Measurements from ENCODE around the gene KCNQ1.

KCNQ1 gene

DNA sequence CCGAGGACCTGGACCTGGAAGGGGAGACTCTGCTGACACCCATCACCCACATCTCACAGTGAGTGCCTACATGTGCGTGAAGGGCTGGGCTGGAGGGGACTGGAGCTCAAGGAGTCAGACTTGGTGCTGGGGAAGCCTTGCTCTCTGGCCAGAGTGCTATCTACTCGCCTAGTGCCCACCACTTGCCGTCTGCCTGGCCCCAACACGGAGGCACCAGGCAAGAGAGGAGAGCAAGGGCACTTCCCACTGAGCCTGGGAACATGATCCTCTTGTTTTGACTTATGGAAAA is 217.2 kb downstream of the KCNQ1 start:
- Histone ChIP-seq H3K4me3 (replicated peaks; ENCODE audit: low read depth, low read length) (no peak overlapping the region), H3K27me3 (replicated peaks; ENCODE audit: control insufficient read depth, insufficient read depth, low read length) (no peaks in the 10 kb centered on the region), H3K36me3 (ENCODE audit: control insufficient read depth, insufficient read depth, low read length) (no peaks in the 10 kb centered on the region)
- DNase-seq (ENCODE audit: extremely low read depth, insufficient read length): no peak
- TF ChIP-seq, protein P1, sequence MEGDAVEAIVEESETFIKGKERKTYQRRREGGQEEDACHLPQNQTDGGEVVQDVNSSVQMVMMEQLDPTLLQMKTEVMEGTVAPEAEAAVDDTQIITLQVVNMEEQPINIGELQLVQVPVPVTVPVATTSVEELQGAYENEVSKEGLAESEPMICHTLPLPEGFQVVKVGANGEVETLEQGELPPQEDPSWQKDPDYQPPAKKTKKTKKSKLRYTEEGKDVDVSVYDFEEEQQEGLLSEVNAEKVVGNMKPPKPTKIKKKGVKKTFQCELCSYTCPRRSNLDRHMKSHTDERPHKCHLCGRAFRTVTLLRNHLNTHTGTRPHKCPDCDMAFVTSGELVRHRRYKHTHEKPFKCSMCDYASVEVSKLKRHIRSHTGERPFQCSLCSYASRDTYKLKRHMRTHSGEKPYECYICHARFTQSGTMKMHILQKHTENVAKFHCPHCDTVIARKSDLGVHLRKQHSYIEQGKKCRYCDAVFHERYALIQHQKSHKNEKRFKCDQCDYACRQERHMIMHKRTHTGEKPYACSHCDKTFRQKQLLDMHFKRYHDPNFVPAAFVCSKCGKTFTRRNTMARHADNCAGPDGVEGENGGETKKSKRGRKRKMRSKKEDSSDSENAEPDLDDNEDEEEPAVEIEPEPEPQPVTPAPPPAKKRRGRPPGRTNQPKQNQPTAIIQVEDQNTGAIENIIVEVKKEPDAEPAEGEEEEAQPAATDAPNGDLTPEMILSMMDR (IDR thresholded peaks at IDR 0.05; ENCODE audit: insufficient read depth, low read length, poor library complexity, severe bottlenecking): no peak

DNA sequence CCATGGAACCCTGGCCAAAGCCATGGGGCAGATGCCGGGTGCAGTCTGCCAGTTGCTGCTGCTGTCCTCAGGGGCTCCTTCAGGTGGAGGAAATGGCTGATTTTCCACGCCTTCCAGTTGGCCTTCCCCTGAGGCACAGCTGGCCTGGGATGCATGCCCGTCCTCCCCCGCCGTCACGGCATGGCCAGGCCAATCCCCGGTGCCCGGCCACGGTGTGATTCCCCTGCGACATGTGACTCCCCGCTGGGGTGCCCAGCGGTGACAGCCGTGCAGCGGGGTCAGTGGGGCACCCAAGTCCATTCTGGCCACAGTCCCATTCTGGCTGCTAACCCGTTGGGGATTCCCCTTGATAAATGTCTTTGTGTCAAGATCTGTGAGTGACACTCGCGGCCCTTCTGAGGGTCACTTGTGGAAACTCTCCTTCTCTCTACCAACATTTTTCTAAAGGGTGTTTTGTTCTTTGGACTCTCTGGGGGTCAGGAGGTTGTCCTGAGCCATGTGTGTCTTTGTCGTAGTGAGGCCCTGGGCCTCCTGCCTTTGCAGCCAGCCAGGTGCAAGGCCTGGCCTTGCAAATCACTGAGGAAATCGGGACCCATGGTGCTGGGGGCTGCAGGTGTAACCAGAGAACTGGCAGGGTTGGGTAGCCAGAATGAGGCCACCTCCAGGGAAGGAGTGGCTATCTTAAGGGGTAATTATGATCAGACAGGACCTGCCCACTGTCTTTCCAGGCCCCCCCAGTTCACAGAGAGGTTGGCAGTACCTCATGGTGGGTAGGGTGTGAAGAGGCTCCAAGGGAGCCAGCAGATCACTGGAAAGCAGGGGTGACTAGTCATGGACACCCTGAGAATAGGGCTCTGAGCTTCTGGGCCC is 217.9 kb downstream of the KCNQ1 start:
- Histone ChIP-seq H3K36me3 (ENCODE audit: control insufficient read depth, insufficient read depth, low read length) (no peaks in the 10 kb centered on the region), H3K27me3 (replicated peaks; ENCODE audit: control insufficient read depth, insufficient read depth, low read length) (no peaks in the 10 kb centered on the region), H3K4me3 (replicated peaks; ENCODE audit: low read depth, low read length) (no peak overlapping the region)
- no peak for DNase-seq (ENCODE audit: extremely low read depth, insufficient read length)
- TF ChIP-seq, protein P1 (IDR thresholded peaks at IDR 0.05; ENCODE audit: insufficient read depth, low read length, poor library complexity, severe bottlenecking): no peak

DNA sequence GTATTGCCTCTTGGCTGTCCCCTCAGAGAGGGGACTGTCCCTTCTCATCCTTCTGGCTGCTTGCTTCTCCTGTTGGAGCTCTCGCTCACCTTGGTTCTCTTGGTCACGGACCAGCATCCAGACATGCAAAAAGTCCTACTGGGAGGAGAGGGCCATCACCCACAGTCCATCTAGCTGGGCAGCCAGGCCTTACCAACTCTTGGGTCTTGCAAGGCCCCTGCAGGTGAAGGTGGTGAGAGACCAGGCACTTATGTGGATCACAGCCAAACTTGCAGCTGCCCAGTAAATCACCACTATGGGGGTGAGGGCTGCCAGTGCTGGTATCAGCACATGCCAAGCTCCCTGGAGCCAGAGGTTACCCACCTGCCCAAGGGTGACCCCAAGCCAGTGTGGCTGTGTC is 218.7 kb downstream of the KCNQ1 start:
- H3K4me3 ChIP-seq (replicated peaks; ENCODE audit: low read depth, low read length): no peak overlapping the region
- DNase-seq (ENCODE audit: extremely low read depth, insufficient read length): no peak
- no peaks in the 10 kb centered on the region for H3K27me3 ChIP-seq (replicated peaks; ENCODE audit: control insufficient read depth, insufficient read depth, low read length)
- TF ChIP-seq, protein P1 (IDR thresholded peaks at IDR 0.05; ENCODE audit: insufficient read depth, low read length, poor library complexity, severe bottlenecking): no peak
- no peaks in the 10 kb centered on the region for H3K36me3 ChIP-seq (ENCODE audit: control insufficient read depth, insufficient read depth, low read length)

DNA sequence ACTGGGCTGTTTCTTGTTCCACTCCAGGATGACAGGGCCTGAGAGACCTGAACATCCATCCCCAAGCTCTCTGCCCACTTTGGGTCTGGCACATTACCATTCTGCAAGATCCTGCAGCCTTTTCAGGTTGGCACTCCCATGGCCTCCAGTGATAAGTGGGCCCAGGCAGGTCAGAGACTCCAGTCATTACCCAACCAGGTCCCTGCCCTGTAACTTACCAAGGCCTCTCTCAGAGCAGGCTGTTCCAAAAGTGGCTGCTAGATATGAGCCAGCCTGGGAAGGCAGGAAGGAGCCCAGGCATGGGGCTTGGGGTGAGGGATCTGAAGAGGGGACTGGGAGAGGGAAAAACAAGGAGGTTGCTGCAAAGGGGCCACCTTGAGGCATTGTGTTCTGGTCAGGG is 219.1 kb downstream of the KCNQ1 start:
- Histone ChIP-seq H3K4me3 (replicated peaks; ENCODE audit: low read depth, low read length) (no peak overlapping the region), H3K27me3 (replicated peaks; ENCODE audit: control insufficient read depth, insufficient read depth, low read length) (no peaks in the 10 kb centered on the region), H3K36me3 (ENCODE audit: control insufficient read depth, insufficient read depth, low read length) (no peaks in the 10 kb centered on the region)
- no peak for DNase-seq (ENCODE audit: extremely low read depth, insufficient read length)
- TF ChIP-seq, protein P1 (IDR thresholded peaks at IDR 0.05; ENCODE audit: insufficient read depth, low read length, poor library complexity, severe bottlenecking): no peak

DNA sequence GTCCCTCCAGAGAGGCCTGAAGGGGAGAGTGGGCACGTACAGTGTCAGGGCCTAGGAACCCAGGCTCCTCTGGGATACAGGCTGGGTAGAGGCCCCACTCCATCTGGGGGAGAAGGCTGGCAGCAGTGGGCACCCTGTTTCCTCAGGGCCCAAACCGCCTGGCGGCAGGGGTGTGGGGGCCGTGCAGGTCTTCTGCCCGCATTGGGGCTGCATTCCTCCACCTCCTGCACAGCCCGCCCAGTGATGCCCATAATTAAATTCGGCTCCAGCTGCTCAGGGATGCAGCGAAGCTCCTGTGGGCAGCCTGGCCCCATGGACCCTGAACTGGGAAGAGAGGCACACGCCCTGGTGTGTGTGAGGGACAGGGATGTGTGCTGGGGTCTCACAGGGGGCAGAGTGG is 219.6 kb downstream of the KCNQ1 start:
- no peak overlapping the region for H3K4me3 ChIP-seq (replicated peaks; ENCODE audit: low read depth, low read length)
- TF ChIP-seq, protein P1 (IDR thresholded peaks at IDR 0.05; ENCODE audit: insufficient read depth, low read length, poor library complexity, severe bottlenecking): no peak
- DNase-seq (ENCODE audit: extremely low read depth, insufficient read length): no peak
- no peaks in the 10 kb centered on the region for H3K27me3 ChIP-seq (replicated peaks; ENCODE audit: control insufficient read depth, insufficient read depth, low read length)
- no peaks in the 10 kb centered on the region for H3K36me3 ChIP-seq (ENCODE audit: control insufficient read depth, insufficient read depth, low read length)

Data from GM06990 (cell line).